A549 (cell line): ENCODE measurements around the gene VSX1. TPM values are rescaled to one million over a fixed set of nuclear protein-coding genes. Genes with fewer than 3 reads are reported as not detected.

Source experiments
- ATAC-seq, 2 experiments: fragments of 200-7000 bp in 1 of 2; fragments of >200 bp in 1 of 2; cut with Nextera tagmentation in 1 of 2; cut with Tn5 transposase in 1 of 2; 3 replicates each; pipeline versions ENCODE4 v1.8.0 to v1.9.1; 2018 to 2020; ENCODE audit warnings: mild to moderate bottlenecking in 1 of 2, moderate library complexity in 1 of 2
- CTCF ChIA-PET: fragments of 300-600 bp; sonication (Branson Sonifier 250); formaldehyde crosslinking; extraction: SDS; loops from one replicate; lab custom pipeline; 2021; ENCODE audit warnings: antibody characterized with exemption, inconsistent platforms; lab: Yijun Ruan, JAX
- POLR2A ChIA-PET: fragments of 350-600 bp; formaldehyde crosslinking; extraction: SDS; loops from one replicate; lab custom pipeline; 2021; ENCODE audit warnings: antibody characterized with exemption, inconsistent platforms; lab: Yijun Ruan, JAX
- DNase-seq, 2 experiments: peaks; one replicate each; pipeline versions ENCODE4 v3.0.0 to v3.0.0-alpha.2; 2011 to 2016; ENCODE audit warnings: low read depth in 1 of 2, low spot score in 1 of 2
- FAIRE-seq: peaks from 2 replicates; lab custom pipeline; 2011; peaks lifted over from hg19 to GRCh38; lab: Jason Lieb, UNC
- H3K27ac ChIP-seq, 2 experiments: fragments of >200 bp; sonication (Bioruptor Twin); formaldehyde crosslinking; 3 replicates each; pipeline ENCODE4 v1.5.1; 2016 to 2017
- H3K4me1 ChIP-seq: fragments of >200 bp; sonication (Bioruptor Twin); formaldehyde crosslinking; 3 replicates; pipeline ENCODE4 v1.6.1; 2016
- H3K4me2 ChIP-seq: fragments of >200 bp; sonication (Bioruptor Twin); formaldehyde crosslinking; 3 replicates; pipeline ENCODE4 v1.6.1; 2016
- H3K4me3 ChIP-seq: fragments of >200 bp; sonication (Bioruptor Twin); formaldehyde crosslinking; 3 replicates; pipeline ENCODE4 v1.5.1; 2016
- H3K9me3 ChIP-seq: fragments of >200 bp; sonication (Bioruptor Twin); formaldehyde crosslinking; 3 replicates; pipeline ENCODE4 v1.6.1; 2016
- BHLHE40 ChIP-seq: IDR thresholded peaks from 2 replicates; pipeline ENCODE4 v1.6.1; 2012; ENCODE audit warnings: low read depth, low read length, inconsistent platforms
- CHD2 ChIP-seq: fragments of 150-350 bp; IDR thresholded peaks from 2 replicates; pipeline ENCODE4 v1.6.1; 2014; ENCODE audit warnings: low read length; ENCODE audit not compliant: partially characterized antibody
- CHD4 ChIP-seq: fragments of 200-600 bp; sonication (generic); IDR thresholded peaks from 2 replicates; pipeline ENCODE4 v1.6.1; 2016; ENCODE audit warnings: antibody characterized with exemption, mild to moderate bottlenecking, borderline replicate concordance
- EHF ChIP-seq: fragments of 250-450 bp; sonication (Bioruptor Pico); IDR thresholded peaks from 2 replicates; pipeline ENCODE4 v1.5.0; 2020; ENCODE audit warnings: mild to moderate bottlenecking
- EHMT2 ChIP-seq: fragments of 200-600 bp; sonication (generic); IDR thresholded peaks from 2 replicates; pipeline ENCODE4 v1.6.1; 2016; ENCODE audit warnings: antibody characterized with exemption, low read depth, mild to moderate bottlenecking, moderate library complexity
- EP300 ChIP-seq, 2 experiments: fragments of >200 bp; sonication (Bioruptor Twin); formaldehyde crosslinking; IDR thresholded peaks; 2 replicates in 1 of 2; 3 replicates in 1 of 2; pipeline ENCODE4 v1.6.1; 2016 to 2017
- FOSL2 ChIP-seq, 2 experiments: fragments of 450-650 bp in 1 of 2; fragments of >200 bp in 1 of 2; sonication (Bioruptor Twin) in 1 of 2; formaldehyde crosslinking; IDR thresholded peaks; 2 replicates each; pipeline versions ENCODE4 v1.5.0 to v1.6.1; 2016 to 2020; ENCODE audit warnings: mild to moderate bottlenecking in 1 of 2, moderate library complexity in 1 of 2
- FOXS1 ChIP-seq: fragments of 250-450 bp; sonication (Bioruptor Pico); IDR thresholded peaks from 2 replicates; pipeline ENCODE4 v1.5.0; 2020; ENCODE audit warnings: mild to moderate bottlenecking, moderate library complexity
- GATA3 ChIP-seq: IDR thresholded peaks from 2 replicates; pipeline ENCODE4 v1.6.1; 2012; ENCODE audit warnings: borderline replicate concordance
- JUN ChIP-seq, 2 experiments: fragments of >200 bp; sonication (Bioruptor Twin); formaldehyde crosslinking; IDR thresholded peaks; 2 replicates in 1 of 2; 3 replicates in 1 of 2; pipeline ENCODE4 v1.6.1; 2016 to 2017
- KDM5A ChIP-seq: fragments of 200-600 bp; sonication (generic); IDR thresholded peaks from 2 replicates; pipeline ENCODE4 v1.6.1; 2016; ENCODE audit warnings: antibody characterized with exemption, mild to moderate bottlenecking
- RCOR1 ChIP-seq: fragments of 150-350 bp; IDR thresholded peaks from 2 replicates; pipeline ENCODE4 v1.6.1; 2014; ENCODE audit warnings: antibody characterized with exemption, low read length, low read depth
- RFX5 ChIP-seq: fragments of 450-650 bp; IDR thresholded peaks from 2 replicates; pipeline ENCODE4 v1.7.1; 2014; ENCODE audit warnings: antibody characterized with exemption, mild to moderate bottlenecking, moderate library complexity
- SMC3 ChIP-seq: fragments of >200 bp; sonication (Bioruptor Twin); formaldehyde crosslinking; IDR thresholded peaks from 3 replicates; pipeline ENCODE4 v1.6.1; 2018; ENCODE audit warnings: inconsistent platforms
- WGBS: methylation state at CpG from one replicate; pipeline ENCODE4 v1.1.6; 2017; ENCODE audit errors: missing lambda C conversion rate; 5-methylcytosine and 5-hydroxymethylcytosine counted together
- polyA plus RNA-seq, 4 experiments: library from polyadenylated mRNA; depleted of rRNA in 3 of 4; stranded (reverse); fragments of >200 nt; fragmentation: RNase III in 1 of 4; extraction: RNeasy Plus Mini Kit Qiagen cat#74134 plus additional on column Dnase treatment in 1 of 4; gene quantifications; 2 replicates in 3 of 4; 3 replicates in 1 of 4; pipeline ENCODE4 v1.2.3, GENCODE V29; 2011 to 2017
- TF ChIP-seq, protein P1 (sequence below): fragments of >200 bp; sonication (Bioruptor Twin); formaldehyde crosslinking; IDR thresholded peaks from 3 replicates; pipeline ENCODE4 v1.5.1; 2016
- TF ChIP-seq, protein P2 (sequence below): fragments of 250-450 bp; sonication (Bioruptor Pico); IDR thresholded peaks from 2 replicates; pipeline ENCODE4 v1.5.0; 2021; ENCODE audit warnings: mild to moderate bottlenecking, moderate library complexity, borderline replicate concordance
- TF ChIP-seq, protein P3 (sequence below): fragments of 450-650 bp; IDR thresholded peaks from 2 replicates; pipeline ENCODE4 v1.6.1; 2014; ENCODE audit warnings: antibody characterized with exemption
- TF ChIP-seq, protein P4 (sequence below): IDR thresholded peaks from 2 replicates; pipeline ENCODE4 v1.6.1; 2012

VSX1 gene
- polyA plus RNA-seq, 2 of the 4 experiments (the other 2 are of a cell fraction) = 0.77 to 2.9 TPM

DNA sequence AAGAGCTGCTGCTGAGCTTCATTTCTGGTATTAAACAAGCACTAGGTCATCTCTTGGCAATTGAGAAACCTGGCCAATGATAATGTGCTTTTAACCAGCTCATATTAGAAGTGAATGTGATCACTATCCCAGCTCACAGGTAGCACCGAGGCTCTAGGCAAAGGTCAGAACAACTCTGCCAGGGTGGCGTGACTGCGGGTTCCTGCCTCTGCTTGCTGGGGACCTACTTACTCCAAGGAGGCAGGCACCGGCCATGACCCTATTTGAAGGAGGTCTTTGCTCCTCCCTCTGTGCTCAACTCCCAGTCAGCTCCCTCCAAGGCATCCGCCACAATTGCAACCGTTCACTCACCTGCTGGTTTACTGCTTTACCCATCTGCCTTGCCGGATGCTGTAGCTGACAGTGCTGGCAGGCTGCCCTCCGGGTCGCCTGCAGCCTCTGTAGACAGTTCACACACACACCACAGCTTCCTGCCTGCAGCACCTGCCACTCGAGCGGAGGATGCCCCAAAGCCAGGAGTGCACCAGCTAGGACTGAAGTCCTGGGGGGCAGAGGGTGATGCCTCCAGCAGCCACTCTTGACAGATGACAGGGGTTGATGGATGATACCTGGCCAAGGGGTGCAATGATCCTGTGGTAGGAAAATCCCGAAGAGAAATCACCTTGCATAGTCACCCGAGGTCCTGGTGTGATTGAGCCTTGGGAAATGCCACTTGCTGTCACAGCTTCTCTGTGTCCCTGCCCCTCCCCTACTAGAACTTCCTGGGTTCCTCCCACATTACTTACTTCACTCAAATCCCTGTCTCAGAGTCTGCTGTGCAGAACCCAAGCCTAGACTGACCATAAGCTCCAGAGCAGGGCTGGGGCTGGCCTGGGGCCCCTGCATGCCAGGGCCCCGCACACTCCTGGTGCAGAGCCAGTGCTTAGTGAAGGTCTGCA is 8.8 kb upstream of the VSX1 start (continued):
- TF ChIP-seq EHMT2 (no peak), KDM5A (no peak), EP300 (IDR thresholded peaks at IDR 0.05) (no peak), JUN (IDR thresholded peaks at IDR 0.05) (no peak), CHD4 (no peak)
- TF ChIP-seq, protein P1, sequence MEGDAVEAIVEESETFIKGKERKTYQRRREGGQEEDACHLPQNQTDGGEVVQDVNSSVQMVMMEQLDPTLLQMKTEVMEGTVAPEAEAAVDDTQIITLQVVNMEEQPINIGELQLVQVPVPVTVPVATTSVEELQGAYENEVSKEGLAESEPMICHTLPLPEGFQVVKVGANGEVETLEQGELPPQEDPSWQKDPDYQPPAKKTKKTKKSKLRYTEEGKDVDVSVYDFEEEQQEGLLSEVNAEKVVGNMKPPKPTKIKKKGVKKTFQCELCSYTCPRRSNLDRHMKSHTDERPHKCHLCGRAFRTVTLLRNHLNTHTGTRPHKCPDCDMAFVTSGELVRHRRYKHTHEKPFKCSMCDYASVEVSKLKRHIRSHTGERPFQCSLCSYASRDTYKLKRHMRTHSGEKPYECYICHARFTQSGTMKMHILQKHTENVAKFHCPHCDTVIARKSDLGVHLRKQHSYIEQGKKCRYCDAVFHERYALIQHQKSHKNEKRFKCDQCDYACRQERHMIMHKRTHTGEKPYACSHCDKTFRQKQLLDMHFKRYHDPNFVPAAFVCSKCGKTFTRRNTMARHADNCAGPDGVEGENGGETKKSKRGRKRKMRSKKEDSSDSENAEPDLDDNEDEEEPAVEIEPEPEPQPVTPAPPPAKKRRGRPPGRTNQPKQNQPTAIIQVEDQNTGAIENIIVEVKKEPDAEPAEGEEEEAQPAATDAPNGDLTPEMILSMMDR = no peak

DNA sequence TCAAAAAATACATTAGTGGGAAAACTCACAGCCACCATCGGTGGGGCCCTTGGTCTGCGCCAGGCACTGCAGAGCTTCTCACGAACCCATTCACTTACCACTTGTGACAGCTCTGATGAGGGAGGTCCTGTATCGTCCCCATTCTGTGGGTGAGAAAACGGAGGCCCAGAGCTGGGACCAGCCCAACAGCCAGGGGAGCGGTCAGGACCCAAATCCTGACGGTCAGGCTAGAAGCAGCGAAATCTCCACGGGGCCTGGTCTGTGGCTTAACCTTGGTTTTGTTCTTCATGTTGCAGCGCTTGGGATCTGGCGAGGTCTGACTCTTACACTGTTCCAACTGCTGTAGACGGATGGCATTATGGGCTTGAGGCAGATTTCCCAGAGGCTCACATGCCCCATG is 7.7 kb upstream of the VSX1 start:
- DNase-seq (no peak), ATAC-seq (no peak), FAIRE-seq (no peak)
- ChIA-PET POLR2A (no interaction called here), CTCF (interaction anchor here (1.0 to 2.4 kb wide), 5 partner anchors 8 to 90 kb away, joined by 3 to 16 read pairs (median 6); partner anchors contain the start of gene VSX1)
- Histone ChIP-seq H3K4me3 (no peak overlapping the region), H3K4me1 (peaks cover 6% of the 10 kb centered on the region; the same call in 1 of the 3 replicates), H3K27ac (no peak overlapping the region), H3K4me2 (no peak overlapping the region), H3K9me3 (no peaks in the 10 kb centered on the region)
- 83% methylated on average over 12 of the region's 12 CpGs for WGBS
- TF ChIP-seq, protein P2, sequence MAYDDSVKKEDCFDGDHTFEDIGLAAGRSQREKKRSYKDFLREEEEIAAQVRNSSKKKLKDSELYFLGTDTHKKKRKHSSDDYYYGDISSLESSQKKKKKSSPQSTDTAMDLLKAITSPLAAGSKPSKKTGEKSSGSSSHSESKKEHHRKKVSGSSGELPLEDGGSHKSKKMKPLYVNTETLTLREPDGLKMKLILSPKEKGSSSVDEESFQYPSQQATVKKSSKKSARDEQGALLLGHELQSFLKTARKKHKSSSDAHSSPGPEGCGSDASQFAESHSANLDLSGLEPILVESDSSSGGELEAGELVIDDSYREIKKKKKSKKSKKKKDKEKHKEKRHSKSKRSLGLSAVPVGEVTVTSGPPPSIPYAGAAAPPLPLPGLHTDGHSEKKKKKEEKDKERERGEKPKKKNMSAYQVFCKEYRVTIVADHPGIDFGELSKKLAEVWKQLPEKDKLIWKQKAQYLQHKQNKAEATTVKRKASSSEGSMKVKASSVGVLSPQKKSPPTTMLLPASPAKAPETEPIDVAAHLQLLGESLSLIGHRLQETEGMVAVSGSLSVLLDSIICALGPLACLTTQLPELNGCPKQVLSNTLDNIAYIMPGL (CRISPR knock-in tag) = no peak
- TF ChIP-seq KDM5A = no peak

DNA sequence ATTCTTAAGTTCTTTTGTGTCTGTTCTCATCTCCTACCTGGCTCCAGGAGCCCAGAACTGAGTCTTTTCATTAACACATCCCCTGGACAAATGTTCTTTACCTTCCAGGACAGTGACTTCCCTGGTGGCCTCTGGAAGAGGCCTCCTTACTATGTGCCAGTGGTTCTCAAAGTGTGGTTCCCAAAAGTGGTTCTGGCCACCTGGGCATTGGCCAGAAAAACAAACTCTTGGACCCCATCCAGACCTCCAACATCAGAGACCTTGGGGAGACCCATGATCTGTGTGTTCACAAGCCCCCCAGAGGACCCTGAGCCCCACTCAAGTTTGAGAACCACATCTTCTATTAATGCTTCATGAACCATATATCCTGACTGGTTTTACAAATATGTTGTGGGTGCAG is 7.2 kb upstream of the VSX1 start:
- Histone ChIP-seq H3K4me1 (peaks cover 12% of the 10 kb centered on the region), H3K4me3 (no peak overlapping the region), H3K27ac (no peak overlapping the region), H3K4me2 (no peak overlapping the region), H3K9me3 (no peaks in the 10 kb centered on the region)
- TF ChIP-seq BHLHE40 (no peak), RCOR1 (no peak), FOSL2 (IDR thresholded peaks at IDR 0.05) (no peak), FOSL2 (CRISPR knock-in tag; IDR thresholded peaks at IDR 0.05) (no peak), SMC3 (no peak), EHF (CRISPR knock-in tag) (no peak), RFX5 (no peak), CHD2 (no peak), GATA3 (no peak), CHD4 (no peak), FOXS1 (CRISPR knock-in tag) (no peak)
- TF ChIP-seq, protein P3, sequence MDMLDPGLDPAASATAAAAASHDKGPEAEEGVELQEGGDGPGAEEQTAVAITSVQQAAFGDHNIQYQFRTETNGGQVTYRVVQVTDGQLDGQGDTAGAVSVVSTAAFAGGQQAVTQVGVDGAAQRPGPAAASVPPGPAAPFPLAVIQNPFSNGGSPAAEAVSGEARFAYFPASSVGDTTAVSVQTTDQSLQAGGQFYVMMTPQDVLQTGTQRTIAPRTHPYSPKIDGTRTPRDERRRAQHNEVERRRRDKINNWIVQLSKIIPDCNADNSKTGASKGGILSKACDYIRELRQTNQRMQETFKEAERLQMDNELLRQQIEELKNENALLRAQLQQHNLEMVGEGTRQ = no peak
- TF ChIP-seq, protein P4, sequence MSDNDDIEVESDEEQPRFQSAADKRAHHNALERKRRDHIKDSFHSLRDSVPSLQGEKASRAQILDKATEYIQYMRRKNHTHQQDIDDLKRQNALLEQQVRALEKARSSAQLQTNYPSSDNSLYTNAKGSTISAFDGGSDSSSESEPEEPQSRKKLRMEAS = no peak
- TF ChIP-seq, protein P1 = no peak
- TF ChIP-seq, protein P2 (CRISPR knock-in tag) = no peak
- ChIA-PET CTCF (interaction anchor here (1.2 to 2.4 kb wide), 3 partner anchors 12 to 91 kb away, joined by 3 to 16 read pairs (median 6); no protein-coding TSS in a partner anchor), POLR2A (no interaction called here)
- DNase-seq (no peak), FAIRE-seq (no peak), ATAC-seq (no peak)
